Right hindlimb (tissue), 1 donor: ENCODE results near the gene FOXP1.

Experiments used
- DNase-seq: peaks from one replicate; pipeline ENCODE4 v3.0.0-alpha.2; 2018

Gene FOXP1

GRCh38 chr3:71585887-71586809 is 2.6 kb upstream of the FOXP1 start:
- DNase-seq = peak; percentile 30

- DNase-seq = no peak
Observed at GRCh38 chr3:71585131-71585530, 1.6 kb upstream of the FOXP1 start.

GRCh38 chr3:71584394-71585011 is 975 bp upstream of the FOXP1 start:
- DNase-seq = peak; percentile 75

GRCh38 chr3:71582612-71583565 is 639 bp downstream of the FOXP1 start:
- DNase-seq = peak; percentile 81

- DNase-seq = peak; percentile 82
Observed at GRCh38 chr3:71582036-71582611, 1.4 kb downstream of the FOXP1 start.

- peak; percentile 64 for DNase-seq
Observed at GRCh38 chr3:71581457-71582035, 2.0 kb downstream of the FOXP1 start.

GRCh38 chr3:71580636-71581456 is 2.7 kb downstream of the FOXP1 start:
- DNase-seq = no peak

GRCh38 chr3:71579935-71580406 is 3.6 kb downstream of the FOXP1 start:
- peak; percentile 27 for DNase-seq

GRCh38 chr3:71579326-71579934 is 4.1 kb downstream of the FOXP1 start:
- no peak for DNase-seq

GRCh38 chr3:71578054-71578751 is 5.3 kb downstream of the FOXP1 start:
- DNase-seq = no peak

- DNase-seq = no peak
Observed at GRCh38 chr3:71577011-71577410, 6.5 kb downstream of the FOXP1 start.

GRCh38 chr3:71575433-71575832 is 8.1 kb downstream of the FOXP1 start:
- DNase-seq = no peak

GRCh38 chr3:71573181-71573580 is 10.3 kb downstream of the FOXP1 start:
- no peak for DNase-seq

GRCh38 chr3:71570546-71570945 is 13.0 kb downstream of the FOXP1 start:
- DNase-seq = no peak

GRCh38 chr3:71568207-71568606 is 15.3 kb downstream of the FOXP1 start:
- DNase-seq = no peak

- DNase-seq = no peak
Observed at GRCh38 chr3:71566776-71567175, 16.8 kb downstream of the FOXP1 start.

- DNase-seq = no peak
Observed at GRCh38 chr3:71565976-71566375, 17.6 kb downstream of the FOXP1 start.

- DNase-seq = no peak
Observed at GRCh38 chr3:71565316-71565715, 18.2 kb downstream of the FOXP1 start.

GRCh38 chr3:71564361-71564760 is 19.2 kb downstream of the FOXP1 start:
- DNase-seq = no peak

GRCh38 chr3:71563827-71564226 is 19.7 kb downstream of the FOXP1 start:
- no peak for DNase-seq
